RWPE1 (cell line): ENCODE measurements around the gene REEP1.

Source experiments
- CTCF ChIA-PET: fragments of 350-600 bp; sonication (Branson Sonifier 250); formaldehyde crosslinking; extraction: SDS; loops from one replicate; lab custom pipeline; 2021; lab: Yijun Ruan, JAX
- POLR2A ChIA-PET: fragments of 400-600 bp; formaldehyde crosslinking; extraction: SDS; loops from one replicate; lab custom pipeline; 2020; ENCODE audit warnings: antibody characterized with exemption; ENCODE audit not compliant: low non-redundant PET; lab: Yijun Ruan, JAX
- DNase-seq: peaks from one replicate; pipeline ENCODE4 v3.0.0; 2012; ENCODE audit warnings: low spot score
- H3K27ac ChIP-seq: fragments of 450-650 bp; 2 replicates; pipeline ENCODE4 v1.5.1; 2017
- CTCF ChIP-seq: fragments of 450-650 bp; conservative IDR thresholded peaks from 2 replicates; pipeline ENCODE4 v1.5.1; 2017; ENCODE audit warnings: low read depth, mild to moderate bottlenecking

Gene REEP1

GRCh38 chr2:86216575-86217555, 120.6 kb downstream of the REEP1 start:
- no peak for DNase-seq
- ChIA-PET CTCF (interaction anchor here (0.6 kb wide), 1 partner anchor 601 kb away, joined by 3 read pairs; no protein-coding TSS in a partner anchor), POLR2A (no interaction called here)
- no peak overlapping the region for H3K27ac ChIP-seq
- no peak for TF ChIP-seq CTCF

GRCh38 chr2:86214503-86214832, 123.0 kb downstream of the REEP1 start:
- no peak overlapping the region for H3K27ac ChIP-seq
- DNase-seq: no peak
- POLR2A ChIA-PET: no interaction called here
- CTCF ChIA-PET: interaction anchor here (0.6 to 0.7 kb wide), 2 partner anchors 13 to 57 kb away, joined by 3 read pairs; no protein-coding TSS in a partner anchor
- no peak for TF ChIP-seq CTCF

- no peak for TF ChIP-seq CTCF
- ChIA-PET POLR2A (no interaction called here), CTCF (interaction anchor here (0.6 kb wide), 1 partner anchor 12 kb away, joined by 3 read pairs; no protein-coding TSS in a partner anchor)
- H3K27ac ChIP-seq: no peak overlapping the region
- no peak for DNase-seq
Observed at GRCh38 chr2:86213699-86214502, 123.5 kb downstream of the REEP1 start.

- H3K27ac ChIP-seq: no peak overlapping the region
- DNase-seq: no peak
- TF ChIP-seq CTCF: no peak
- ChIA-PET POLR2A (no interaction called here), CTCF (no interaction called here)
Observed at GRCh38 chr2:86213056-86213455, 124.4 kb downstream of the REEP1 start.

GRCh38 chr2:86211796-86212188, 125.6 kb downstream of the REEP1 start:
- no peak for DNase-seq
- POLR2A ChIA-PET: no interaction called here
- H3K27ac ChIP-seq: no peak overlapping the region
- CTCF ChIA-PET: no interaction called here
- no peak for TF ChIP-seq CTCF

GRCh38 chr2:86211033-86211795, 126.2 kb downstream of the REEP1 start:
- H3K27ac ChIP-seq: no peak overlapping the region
- ChIA-PET CTCF (no interaction called here), POLR2A (no interaction called here)
- no peak for DNase-seq
- TF ChIP-seq CTCF: no peak
